Vagina (tissue), 2 donors: ENCODE results near the gene MCIDAS.

Experiments
- CTCF ChIP-seq, 3 experiments: fragments of 450-650 bp in 2 of 3; fragments of 200-600 bp in 1 of 3; sonication (generic) in 1 of 3; IDR thresholded peaks; one replicate each; pipeline ENCODE4 v1.5.1; 2017 to 2019; ENCODE audit warnings: antibody characterized with exemption in 3 of 3, mild to moderate bottlenecking in 2 of 3, moderate library complexity in 2 of 3
- POLR2A ChIP-seq, 2 donors: fragments of 450-650 bp; IDR thresholded peaks; one replicate each; pipeline ENCODE4 v1.6.1; 2017; ENCODE audit warnings: antibody characterized with exemption in 2 of 2, mild to moderate bottlenecking in 2 of 2, moderate library complexity in 2 of 2
- POLR2AphosphoS5 ChIP-seq, 2 donors: sonication (generic); formaldehyde crosslinking; IDR thresholded peaks; one replicate each; pipeline ENCODE4 v1.9.0; 2017; ENCODE audit warnings: antibody characterized with exemption in 2 of 2, mild to moderate bottlenecking in 2 of 2, low read depth in 1 of 2; ENCODE audit not compliant: insufficient read depth in 1 of 2

- TF ChIP-seq CTCF (IDR thresholded peaks at IDR 0.05) (no peak), POLR2A (IDR thresholded peaks at IDR 0.05) (no peak), POLR2AphosphoS5 (IDR thresholded peaks at IDR 0.05; ENCODE audit: insufficient read depth in 1 of 2, low read depth in 1 of 2) (no peak)
These were observed 55.6 kb downstream of the MCIDAS start for GRCh38 chr5:55171471-55171870.
